Effector CD8-positive, alpha-beta T cell (primary cell): Measurements from ENCODE around the gene TOE1.
"Not testable (repeated sequence)": the region's sequence is repeated elsewhere in the genome, so short reads cannot be mapped to it uniquely, and the experiment has no call there.

Experiments used
- DNase-seq: peaks from one replicate; lab custom pipeline; 2025; lab: John Stamatoyannopoulos, UW
- total RNA-seq, 4 experiments: gene quantifications; one replicate each; lab custom pipeline; 2026; lab: John Stamatoyannopoulos, UW

The TOE1 gene
- total RNA-seq: 33.7 to 57.9 (median 49.8) reads per million in 4 experiments

DNA sequence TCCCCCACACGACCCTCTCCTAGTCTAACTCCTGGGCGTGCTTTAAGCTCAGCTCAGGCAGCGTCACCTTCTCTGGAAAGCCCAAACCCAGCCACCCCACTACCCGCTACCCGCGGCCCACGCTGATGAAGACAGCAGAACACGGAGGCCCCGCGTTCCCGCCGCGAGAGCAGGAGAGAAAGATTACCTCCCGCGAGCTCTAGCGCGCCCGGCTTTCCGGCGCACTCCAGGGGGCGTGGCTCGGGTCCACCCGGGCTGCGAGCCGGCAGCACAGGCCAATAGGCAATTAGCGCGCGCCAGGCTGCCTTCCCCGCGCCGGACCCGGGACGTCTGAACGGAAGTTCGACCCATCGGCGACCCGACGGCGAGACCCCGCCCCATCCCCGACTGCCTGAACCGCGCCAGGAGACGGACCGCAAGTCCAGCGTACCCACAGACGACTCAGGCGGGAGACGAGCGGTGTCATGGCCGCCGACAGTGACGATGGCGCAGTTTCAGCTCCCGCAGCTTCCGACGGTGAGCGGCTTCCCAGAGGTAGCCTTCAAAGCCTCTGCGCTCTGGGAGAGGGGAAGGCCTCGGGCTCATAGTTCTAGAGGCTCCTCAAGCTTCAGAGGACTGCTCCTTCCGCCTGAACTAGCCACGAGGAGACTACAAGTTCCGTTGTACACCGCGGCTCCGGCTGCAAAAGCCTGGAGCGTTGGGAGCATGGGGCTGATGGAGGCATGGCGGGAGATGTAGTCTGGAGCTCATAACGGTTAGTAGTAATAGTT is at the start of gene TOE1, which contains the start of gene MUTYH:
TSS of gene TOE1 (plus strand) at position 382 of the 770 bp plus-strand sequence. CDS start at position 465, 83 bp downstream.
TSS of gene MUTYH (minus strand) at position 652 of the 770 bp plus-strand sequence. CDS start 5,935 bp downstream, outside the sequence.
- peak; percentile 78 for DNase-seq

DNA sequence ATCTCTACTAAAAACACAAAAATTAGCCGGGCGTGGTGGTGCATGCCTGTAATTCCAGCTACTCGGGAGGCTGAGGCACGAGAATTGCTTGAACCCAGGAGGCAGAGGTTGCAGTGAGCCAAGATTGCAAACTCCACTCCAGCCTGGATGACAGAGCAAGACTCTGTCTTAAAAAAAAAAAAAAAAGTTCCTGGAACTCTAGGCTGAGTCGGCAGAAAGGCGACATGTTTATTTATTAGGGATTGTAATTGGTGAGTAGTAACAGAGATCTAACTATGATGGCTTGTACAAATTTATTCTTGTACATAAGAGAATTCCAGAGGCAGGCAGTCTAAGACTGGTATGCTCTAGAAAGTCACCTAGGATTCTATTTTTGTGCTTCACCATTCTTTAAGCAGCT is 49.0 kb upstream of the TOE1 start:
- not testable (repeated sequence) for DNase-seq

DNA sequence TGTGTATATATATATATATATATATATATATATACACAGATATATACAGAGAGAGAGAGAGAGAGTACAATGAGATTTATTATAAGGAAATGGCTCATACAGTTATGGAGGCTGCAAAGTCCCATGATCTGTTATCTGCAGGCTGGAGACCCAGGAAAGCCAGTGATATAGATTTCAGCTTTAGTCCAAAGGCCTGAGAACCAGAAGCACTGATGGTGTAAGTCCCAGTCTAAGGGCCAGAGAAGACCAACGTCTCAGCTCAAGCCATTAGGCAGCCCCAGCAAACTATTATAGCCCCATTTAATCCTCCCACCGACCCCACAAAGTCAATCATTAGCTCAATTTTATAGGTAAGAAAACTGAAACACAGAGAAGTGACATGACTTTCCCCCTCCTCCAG is 48.3 kb upstream of the TOE1 start:
- DNase-seq: no peak

DNA sequence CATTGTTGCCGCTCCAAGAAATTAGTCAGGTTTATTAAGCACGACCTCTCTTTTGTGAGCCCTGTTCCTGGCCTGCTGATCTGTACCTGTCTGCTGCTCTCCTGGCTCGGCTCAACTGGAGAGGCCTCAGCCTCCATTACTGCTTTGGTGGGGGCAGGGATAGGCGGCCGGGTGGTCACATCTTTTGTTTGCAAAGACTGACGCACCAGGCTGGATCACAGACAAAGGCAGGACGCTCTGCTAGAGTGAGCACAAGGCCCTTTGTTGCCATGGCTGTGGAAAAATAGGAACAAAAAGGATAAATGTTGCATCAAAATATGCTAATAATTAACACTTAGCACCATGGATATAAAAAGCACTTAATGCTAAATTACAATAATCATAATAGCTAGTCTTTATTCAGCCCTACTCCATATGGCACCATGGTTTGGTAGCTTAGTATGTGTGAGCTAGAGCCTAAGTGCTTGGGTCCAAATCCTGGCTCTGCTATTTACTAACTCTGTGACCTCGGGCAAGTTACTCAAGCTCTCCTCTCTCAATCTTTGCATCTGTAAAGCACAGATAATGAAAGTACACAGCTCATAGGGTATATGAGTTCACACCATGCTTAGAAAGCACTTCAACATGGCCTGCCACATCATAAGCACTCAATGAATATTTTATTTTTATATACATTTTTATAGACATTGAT is 42.2 kb upstream of the TOE1 start:
- DNase-seq: no peak

DNA sequence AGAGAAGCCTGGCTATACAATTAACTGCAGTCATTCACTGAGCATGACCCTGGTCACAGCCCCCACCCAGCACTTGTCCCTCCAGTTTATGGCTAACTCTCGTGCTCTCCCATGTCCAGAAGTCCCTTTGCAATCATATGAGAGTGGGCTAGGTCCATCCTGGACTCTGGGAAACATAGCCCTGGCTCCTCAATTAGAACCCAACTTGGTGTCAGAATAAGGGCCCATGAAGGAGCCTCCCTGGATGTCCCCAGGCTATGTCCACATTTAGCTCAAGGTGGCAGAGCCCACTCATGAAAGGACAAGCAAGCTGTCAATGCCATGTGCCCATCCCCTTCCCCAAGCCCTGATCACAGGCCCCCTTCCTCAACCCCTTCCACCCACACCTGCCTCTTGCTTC is 40.7 kb upstream of the TOE1 start:
- no peak for DNase-seq

DNA sequence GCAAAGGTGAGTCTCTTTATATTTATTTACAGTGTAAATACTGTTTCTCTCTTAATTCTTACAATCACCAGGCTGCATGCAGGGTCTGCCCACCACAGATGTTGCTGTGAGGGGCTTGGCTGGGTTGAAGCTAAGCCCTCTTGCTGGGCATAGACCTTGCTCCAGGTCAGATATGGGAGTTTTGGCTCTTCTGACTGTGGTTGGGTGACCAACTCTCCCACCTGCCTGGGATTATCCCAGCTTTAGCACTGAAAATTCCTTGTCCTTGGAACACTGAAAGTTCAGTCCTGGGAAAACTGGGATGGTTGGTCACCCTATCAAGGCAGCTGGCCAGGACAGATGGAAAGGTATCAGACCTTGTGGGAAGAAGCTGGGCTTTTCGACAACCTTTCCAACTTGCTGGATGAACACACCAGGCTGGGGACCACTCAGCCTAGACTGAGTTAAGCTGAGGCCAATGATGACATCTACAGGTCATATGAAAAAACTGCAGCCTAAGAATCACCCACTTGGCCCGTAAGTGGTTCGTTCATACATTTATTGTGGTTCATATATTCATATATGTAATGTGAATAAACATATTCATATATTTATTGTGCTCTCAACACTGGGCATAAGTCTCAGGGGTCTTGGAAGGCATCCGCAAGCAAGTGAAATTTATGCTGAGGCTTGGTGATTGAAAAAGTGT is 39.8 kb upstream of the TOE1 start:
- peak; percentile 10 for DNase-seq

DNA sequence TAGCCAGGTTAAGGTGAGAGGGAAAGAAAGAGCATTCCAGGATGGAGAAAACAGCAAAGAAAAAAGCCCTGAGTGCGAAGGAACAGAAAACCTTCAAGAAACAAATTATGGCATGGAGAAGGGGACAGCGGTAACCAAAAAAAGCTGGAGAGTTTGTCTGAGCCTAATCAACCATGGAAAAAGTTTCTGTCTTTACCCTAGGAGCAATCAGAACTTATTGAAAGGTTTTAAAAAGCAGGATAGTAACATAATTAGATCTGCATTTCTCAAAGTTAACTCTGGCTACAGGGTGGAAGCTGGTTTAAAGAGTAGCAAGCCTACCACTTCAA is 39.3 kb upstream of the TOE1 start:
- no peak for DNase-seq

DNA sequence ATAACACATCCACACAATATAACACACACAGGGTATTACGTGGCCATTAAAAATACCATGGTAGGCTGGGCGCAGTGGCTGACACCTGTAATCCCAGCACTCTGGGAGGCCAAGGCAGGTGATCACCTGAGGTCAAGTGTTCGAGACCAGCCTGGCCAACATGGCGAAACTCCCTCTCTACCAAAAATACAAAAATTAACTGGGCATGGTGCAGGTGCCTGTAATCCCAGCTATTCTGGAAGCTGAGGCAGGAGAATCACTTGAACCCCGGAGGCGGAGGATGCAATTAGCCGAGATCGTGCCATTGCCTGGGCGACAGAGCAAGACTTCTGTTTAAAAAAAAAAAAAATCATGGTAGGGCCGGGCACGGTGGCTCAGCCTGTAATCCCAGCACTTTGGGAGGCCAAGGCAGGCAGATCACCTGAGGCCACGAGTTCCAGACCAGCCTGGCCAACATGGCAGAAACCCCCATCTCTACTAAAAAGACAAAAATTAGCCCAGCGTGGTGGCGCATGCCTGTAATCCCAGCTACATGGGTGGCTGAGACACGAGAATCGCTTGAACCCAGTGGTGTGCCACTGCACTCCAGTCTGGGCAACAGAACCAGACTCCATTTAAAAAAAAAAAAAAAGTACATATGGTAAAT is 37.3 kb upstream of the TOE1 start:
- DNase-seq: no peak

DNA sequence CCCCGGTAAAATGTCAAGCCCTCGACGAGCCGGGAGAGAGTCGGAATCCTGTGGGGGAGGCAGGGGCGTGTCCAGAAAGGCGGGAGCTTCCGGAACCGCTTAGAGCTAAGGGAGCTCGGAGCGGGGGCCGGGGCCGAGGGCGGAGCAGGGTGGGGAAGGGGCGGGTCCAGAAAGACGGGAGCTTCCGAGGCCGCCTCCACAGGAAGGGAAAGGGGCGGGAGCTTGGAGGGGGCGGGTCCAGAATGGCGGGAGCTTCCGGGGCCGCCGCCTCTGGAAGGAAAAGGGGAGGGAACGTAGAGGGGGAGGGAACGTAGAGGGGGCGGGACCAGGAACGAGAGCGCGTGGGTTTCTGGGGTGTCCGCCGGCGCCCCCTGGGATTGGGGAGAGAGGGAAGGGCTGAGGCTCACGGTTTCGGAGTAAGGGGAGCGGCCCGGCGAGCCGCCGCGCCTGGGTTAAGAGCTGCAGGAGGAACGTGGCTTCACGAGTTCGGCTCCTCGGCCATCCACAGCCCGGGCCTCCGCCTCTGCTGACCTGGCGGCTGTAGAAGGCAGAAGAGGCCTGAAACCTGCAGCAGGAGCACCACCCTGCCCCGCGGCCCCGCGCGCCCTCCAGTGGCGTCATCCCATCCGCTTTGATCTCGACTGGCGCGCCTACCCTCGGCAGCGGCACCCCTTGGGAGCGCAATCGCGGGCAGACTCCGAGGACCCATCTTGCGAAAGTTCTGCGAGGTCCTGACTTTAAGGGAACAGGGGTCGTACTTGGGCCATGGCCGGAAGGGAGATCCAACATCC is 36.3 kb upstream of the TOE1 start:
- peak; percentile 96 for DNase-seq

DNA sequence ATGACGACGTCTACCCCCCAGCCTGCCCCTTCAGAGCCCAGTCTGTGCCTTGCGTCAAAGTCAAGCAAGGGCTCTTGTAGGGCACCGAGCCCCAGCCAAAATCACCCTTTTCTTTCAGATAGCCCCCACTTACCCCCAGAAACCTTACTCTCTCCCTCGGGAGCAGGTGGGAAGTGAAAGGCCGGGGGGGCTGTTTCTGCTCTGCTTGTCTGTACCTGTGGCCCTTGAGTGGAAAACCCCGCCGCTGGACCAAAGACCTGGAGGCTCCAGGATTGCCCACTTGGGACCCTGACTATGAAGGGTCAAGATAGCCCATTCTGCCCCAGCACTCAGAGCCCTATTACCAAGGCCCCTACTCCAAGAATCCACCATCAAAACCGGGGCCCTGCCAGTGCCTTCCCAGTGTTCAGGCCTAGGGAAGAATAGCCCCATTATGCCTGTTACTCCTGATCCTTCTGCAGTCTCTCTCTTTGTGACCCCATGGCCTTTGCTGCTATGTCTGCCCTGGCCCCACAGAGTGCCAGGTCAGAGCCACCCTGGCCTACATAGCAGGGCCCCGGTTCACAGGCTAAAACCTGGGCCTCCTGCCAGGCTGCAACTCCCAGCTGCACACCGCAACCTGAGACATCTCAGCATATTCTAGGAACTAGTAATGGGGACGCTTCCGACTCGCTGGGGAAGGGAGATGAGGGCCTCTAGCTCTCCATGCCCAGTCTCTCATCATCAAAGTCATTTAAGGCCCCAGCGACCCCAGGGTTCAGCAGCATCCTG is 35.5 kb upstream of the TOE1 start:
- no peak for DNase-seq

DNA sequence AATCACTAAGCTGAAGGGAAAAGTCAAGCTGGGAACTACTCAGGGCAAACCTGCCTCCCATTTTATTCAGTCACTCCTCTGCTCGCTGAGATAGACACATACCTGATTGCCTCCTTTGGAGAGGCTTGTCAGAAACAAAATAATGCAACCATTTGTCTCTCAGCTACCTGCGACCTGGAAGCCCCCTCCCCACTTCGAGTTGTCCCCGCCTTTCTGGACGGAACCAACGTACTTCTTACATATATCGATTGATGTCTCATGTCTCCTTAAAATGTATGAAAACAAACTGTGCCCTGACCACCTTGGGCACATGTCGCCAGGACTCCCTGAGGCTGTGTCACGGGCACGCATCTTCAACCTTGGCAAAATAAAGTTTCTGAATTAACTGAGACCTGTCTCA is 34.7 kb upstream of the TOE1 start:
- no peak for DNase-seq

DNA sequence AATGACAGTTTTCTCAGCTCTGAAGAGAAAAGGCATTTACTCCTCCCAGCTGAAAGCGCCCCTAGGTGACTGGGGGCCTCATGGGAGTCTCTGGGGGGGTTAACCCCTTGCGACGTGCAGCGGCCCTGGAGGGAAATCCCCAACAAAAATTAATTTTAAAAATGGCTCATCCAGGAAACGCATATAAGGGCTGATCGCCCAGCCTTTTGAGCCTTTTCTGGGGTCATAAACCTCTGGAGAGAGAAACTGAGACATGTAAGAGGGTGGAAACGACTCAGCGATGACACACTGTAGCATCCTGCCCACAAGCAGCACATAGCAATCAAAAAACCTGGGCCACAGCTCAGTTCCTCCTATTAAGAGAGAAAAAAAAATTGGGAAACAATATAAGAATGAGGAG is 33.7 kb upstream of the TOE1 start:
- DNase-seq: no peak

DNA sequence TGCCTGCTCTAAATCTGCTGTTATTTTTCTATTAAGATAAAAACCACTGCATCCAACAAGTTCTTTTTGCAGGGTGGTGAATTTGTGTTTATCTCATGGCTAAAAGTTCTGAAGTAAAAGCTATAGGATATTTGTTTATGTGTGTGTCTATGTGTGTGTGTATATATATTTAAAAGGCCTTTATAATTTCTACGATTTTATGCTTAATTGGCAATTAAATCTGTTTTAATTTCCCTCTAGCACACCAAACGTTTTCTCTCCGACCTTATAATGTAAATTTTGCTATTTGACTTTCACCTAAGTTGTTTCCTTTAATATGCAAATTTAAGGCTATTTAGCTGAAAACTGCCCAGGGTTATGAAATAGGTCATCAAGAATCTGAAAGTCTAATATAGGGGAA is 33.1 kb upstream of the TOE1 start:
- no peak for DNase-seq

DNA sequence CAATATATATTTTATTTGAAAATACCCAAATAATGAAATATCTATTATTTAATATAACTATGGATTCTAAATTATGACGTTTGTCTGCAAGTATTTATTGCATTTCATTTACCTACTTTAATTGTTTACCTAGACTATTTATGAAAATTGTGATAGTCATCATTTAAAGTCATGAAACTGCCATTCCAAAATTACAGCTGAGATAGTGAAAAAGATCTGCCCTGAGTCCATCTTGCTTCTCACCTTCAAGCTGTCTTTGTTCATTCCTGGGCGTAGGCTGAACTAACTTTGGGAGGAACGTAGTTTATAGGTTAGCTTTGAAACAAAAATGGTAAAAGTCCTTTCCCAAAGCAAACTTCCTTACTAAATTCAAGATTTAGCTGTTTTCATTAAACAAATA is 25.7 kb upstream of the TOE1 start:
- no peak for DNase-seq

DNA sequence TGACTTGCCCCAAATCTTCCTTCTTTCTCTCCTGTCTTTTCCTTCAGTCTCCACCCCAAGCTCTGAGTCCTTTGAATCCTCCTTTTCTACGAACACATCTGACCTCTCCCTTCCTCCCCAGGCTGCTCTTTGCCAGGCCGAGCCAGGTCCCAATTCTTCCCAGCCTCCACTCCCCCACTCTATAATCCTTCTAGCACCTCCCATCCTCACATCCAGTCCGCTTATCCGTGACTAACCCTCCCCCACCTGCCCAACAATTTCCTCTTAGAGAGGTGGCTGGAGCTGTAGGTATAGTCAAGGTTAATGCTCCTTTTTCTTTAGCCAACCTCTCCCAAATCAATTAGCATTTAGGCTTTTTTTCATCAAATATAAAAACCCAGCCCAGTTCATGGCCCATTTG is 22.8 kb upstream of the TOE1 start:
- DNase-seq: no peak

DNA sequence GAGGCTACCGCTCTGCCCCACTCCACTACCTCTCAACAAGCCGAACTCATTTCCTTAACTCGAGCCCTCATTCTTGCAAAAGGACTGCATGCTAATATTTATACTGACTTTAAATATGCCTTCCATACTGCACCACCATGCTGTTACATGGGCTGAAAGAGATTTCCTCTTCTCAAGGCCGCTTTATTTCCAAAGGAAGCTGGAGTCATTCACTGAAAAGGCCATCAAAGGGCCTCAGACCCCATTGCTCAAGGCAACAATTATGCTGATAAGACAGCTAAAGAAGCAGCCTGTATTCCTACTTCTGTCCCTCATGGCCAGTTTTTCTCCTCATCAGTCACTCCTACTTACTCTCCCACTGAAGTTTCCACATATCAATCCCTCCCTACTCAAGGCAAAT is 20.2 kb upstream of the TOE1 start:
- DNase-seq: no peak

DNA sequence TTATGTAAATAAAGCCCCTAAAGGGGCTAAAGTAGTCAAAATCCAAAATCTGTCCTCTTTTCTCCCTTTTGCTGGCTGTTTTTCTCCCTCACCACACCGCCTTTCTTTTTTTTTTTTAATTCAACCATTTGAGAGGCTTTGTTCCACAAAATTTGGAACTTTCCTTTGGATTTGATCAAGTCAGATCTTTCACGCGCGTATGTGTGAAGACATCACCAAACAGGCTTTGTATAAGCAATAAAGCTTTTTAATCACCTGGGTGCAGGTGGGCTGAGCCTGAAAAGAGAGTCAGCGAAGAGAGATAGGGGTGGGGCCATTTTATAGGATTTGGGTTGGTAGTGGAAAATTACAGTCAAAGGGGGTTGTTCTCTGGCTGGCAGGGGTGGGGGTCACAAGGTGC is 18.5 kb upstream of the TOE1 start:
- no peak for DNase-seq

DNA sequence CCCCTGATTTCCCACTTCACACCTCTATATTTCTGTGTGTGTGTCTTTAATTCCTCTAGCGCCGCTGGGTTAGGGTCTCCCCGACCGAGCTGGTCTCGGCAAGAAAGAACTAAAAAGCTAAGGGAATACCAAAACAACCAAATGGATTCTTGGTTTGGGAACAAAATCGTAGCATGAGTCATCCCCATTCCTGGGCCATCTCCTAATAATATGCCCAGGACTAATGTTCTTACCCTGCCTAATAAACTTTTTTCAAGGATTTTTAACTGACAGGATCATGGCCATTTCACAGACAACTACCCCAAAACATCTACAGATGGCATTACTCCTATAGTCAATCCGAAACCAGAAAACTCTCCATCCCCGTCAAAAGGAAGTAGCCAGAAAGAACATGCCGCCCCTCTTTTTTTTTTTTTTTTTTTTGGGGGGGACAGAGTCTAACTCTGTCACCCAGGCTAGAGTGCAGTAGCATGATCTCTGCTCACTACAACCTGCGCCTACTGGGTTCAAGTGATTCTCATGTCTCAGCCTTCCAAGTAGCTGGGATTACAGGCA is 17.4 kb upstream of the TOE1 start:
- no peak for DNase-seq

DNA sequence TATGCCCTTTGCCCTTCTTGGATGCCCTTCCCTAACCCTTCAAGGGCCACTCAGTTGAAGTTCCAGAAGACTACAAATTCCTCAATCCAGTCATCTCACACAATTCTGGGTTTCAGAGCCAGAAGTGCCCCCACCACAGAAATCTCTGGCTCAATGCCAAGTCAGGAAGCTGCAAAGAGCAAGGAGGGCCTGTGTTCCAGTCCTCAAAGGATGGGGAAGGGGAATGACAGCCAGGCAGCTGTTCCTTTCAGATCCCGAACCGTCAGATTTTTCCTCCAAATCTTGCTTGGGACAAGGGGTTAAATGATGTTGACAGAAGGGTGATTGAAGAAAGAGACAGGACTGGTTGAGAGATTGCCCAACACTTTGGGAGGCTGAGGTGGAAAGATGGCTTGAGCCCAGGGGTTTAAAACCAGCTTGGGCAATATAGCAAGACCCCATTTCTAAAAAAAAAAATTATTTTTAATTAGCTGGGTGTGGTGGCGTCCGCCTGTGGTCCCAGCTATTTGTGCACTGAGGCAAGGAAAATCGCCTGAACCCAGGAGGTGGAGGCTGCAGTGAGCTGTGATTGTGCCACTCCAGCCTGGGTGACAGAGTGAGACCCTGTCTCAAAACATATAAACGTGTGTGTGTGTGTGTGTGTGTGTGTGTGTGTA is 14.0 kb upstream of the TOE1 start:
- DNase-seq: no peak
